Keratinocyte (primary cell): ENCODE results near the gene RTN1. TPM values are rescaled to one million over a fixed set of nuclear protein-coding genes. Genes with fewer than 3 reads are reported as not detected.

Experiments used
- DNase-seq: peaks from one replicate; pipeline ENCODE4 v3.0.0-alpha.2; 2011; ENCODE audit warnings: low read depth, missing footprints, low spot score
- FAIRE-seq: peaks from 2 replicates; lab custom pipeline; 2011; peaks lifted over from hg19 to GRCh38; lab: Jason Lieb, UNC
- H2AFZ ChIP-seq: 2 replicates; pipeline ENCODE4 v1.6.0; 2012; ENCODE audit warnings: low read length, control low read depth, inconsistent platforms; ENCODE audit not compliant: control insufficient read depth
- H3K27ac ChIP-seq: 2 replicates; pipeline ENCODE4 v1.5.1; 2011; ENCODE audit warnings: low read length; ENCODE audit not compliant: control insufficient read depth, insufficient read depth
- H3K27me3 ChIP-seq: 3 replicates; pipeline ENCODE4 v1.6.0; 2011; ENCODE audit warnings: low read length; ENCODE audit not compliant: control insufficient read depth, insufficient read depth; ENCODE audit errors: extremely low read depth
- H3K36me3 ChIP-seq, 2 experiments: 2 replicates in 1 of 2; 3 replicates in 1 of 2; pipeline ENCODE4 v1.5.1; 2011; ENCODE audit warnings: low read length in 2 of 2, mild to moderate bottlenecking in 1 of 2; ENCODE audit not compliant: control insufficient read depth in 2 of 2, insufficient read depth in 2 of 2; ENCODE audit errors: extremely low read depth in 1 of 2
- H3K4me1 ChIP-seq: 3 replicates; pipeline ENCODE4 v1.5.1; 2011; ENCODE audit warnings: low read length; ENCODE audit not compliant: control insufficient read depth, insufficient read depth; ENCODE audit errors: extremely low read depth
- H3K4me2 ChIP-seq: 3 replicates; pipeline ENCODE4 v1.6.0; 2011; ENCODE audit warnings: low read depth, low read length; ENCODE audit not compliant: control insufficient read depth, insufficient read depth; ENCODE audit errors: extremely low read depth
- H3K4me3 ChIP-seq, 3 experiments: fragments of 200-600 bp in 1 of 3; sonication (generic) in 1 of 3; 2 replicates in 2 of 3; 3 replicates in 1 of 3; pipeline ENCODE4 v1.5.1; 2011 to 2016; ENCODE audit warnings: low read length in 3 of 3, mild to moderate bottlenecking in 3 of 3, control low read depth in 2 of 3, inconsistent platforms in 1 of 3, low read depth in 1 of 3, mixed read lengths in 1 of 3, mixed run types in 1 of 3, moderate library complexity in 1 of 3; ENCODE audit not compliant: control insufficient read depth in 2 of 3, insufficient read depth in 2 of 3; ENCODE audit errors: extremely low read depth in 1 of 3
- H3K79me2 ChIP-seq: 2 replicates; pipeline ENCODE4 v1.6.0; 2012; ENCODE audit warnings: low read length; ENCODE audit not compliant: control insufficient read depth, insufficient read depth
- H3K9ac ChIP-seq: 3 replicates; pipeline ENCODE4 v1.6.0; 2011; ENCODE audit warnings: low read length; ENCODE audit not compliant: control insufficient read depth, insufficient read depth; ENCODE audit errors: extremely low read depth
- H3K9me1 ChIP-seq: 3 replicates; pipeline ENCODE4 v1.6.0; 2011; ENCODE audit warnings: low read length; ENCODE audit not compliant: control insufficient read depth, insufficient read depth; ENCODE audit errors: extremely low read depth
- H3K9me3 ChIP-seq: 2 replicates; pipeline ENCODE4 v1.5.1; 2012; ENCODE audit warnings: low read depth, low read length; ENCODE audit not compliant: control insufficient read depth
- H4K20me1 ChIP-seq: 3 replicates; pipeline ENCODE4 v1.6.0; 2011; ENCODE audit warnings: low read length; ENCODE audit not compliant: control insufficient read depth, insufficient read depth; ENCODE audit errors: extremely low read depth
- CTCF ChIP-seq, 3 experiments: IDR thresholded peaks in 1 of 3; conservative IDR thresholded peaks in 1 of 3; optimal IDR thresholded peaks in 1 of 3; 2 replicates in 2 of 3; 3 replicates in 1 of 3; pipeline versions ENCODE3 to v1.5.1; 2011; ENCODE audit warnings: low read length in 3 of 3, mild to moderate bottlenecking in 3 of 3, moderate library complexity in 2 of 3, control low read depth in 1 of 3, inconsistent platforms in 1 of 3; ENCODE audit not compliant: insufficient read depth in 2 of 3; ENCODE audit errors: extremely low read depth in 1 of 3
- EZH2 ChIP-seq: IDR thresholded peaks from one replicate; pipeline ENCODE4 v1.6.1; 2012; ENCODE audit warnings: inconsistent platforms, mild to moderate bottlenecking, low read length, moderate library complexity
- dilution Hi-C: fragments of 300-500 bp; cut with MboI; formaldehyde crosslinking; loops from one replicate; pipeline ENCODE4 v1.7.0; 2020; ENCODE audit warnings: low sequenced_read_pairs; ENCODE audit not compliant: extremely low pct_ligation_motif_present
- polyA plus RNA-seq, 5 experiments: library from polyadenylated mRNA; depleted of rRNA in 3 of 5; stranded (reverse) in 3 of 5; stranded (forward) in 1 of 5; unstranded in 1 of 5; fragments of >200 nt; gene quantifications; 1 replicate in 1 of 5; 2 replicates in 3 of 5; 3 replicates in 1 of 5; pipeline versions ENCODE4 v1.2.1 to v1.2.3, GENCODE V29; 2011 to 2012; ENCODE audit warnings: missing spikeins in 2 of 5, low read depth in 1 of 5, low replicate concordance in 1 of 5

The RTN1 gene
- polyA plus RNA-seq, 1 donor (not counting 4 experiments of a cell fraction or from before 2014, with no cell fraction given), result 0.05 TPM

- no peak for FAIRE-seq
- Histone ChIP-seq H3K4me2 (no peak overlapping the region), H3K9me3 (no peaks in the 10 kb centered on the region), H3K27me3 (no peaks in the 10 kb centered on the region), H3K36me3 (no peaks in the 10 kb centered on the region), H4K20me1 (no peaks in the 10 kb centered on the region), H3K9me1 (no peaks in the 10 kb centered on the region), H3K4me1 (no peaks in the 10 kb centered on the region), H2AFZ (no peak overlapping the region), H3K27ac (no peak overlapping the region), H3K79me2 (no peaks in the 10 kb centered on the region), H3K9ac (no peak overlapping the region), H3K4me3 (no peak overlapping the region)
- TF ChIP-seq EZH2 (no peak), CTCF (optimal IDR thresholded peaks at IDR 0.05 in 1 of 3, IDR thresholded peaks at IDR 0.05 in 1 of 3, conservative IDR thresholded peaks at IDR 0.05 in 1 of 3; ENCODE audit: extremely low read depth in 1 of 3, insufficient read depth in 2 of 3, low read length in 3 of 3) (no peak)
- no peak for DNase-seq
- dilution Hi-C loops, result no loop called here
Observed at GRCh38 chr14:59638885-59639284, 231.7 kb downstream of the RTN1 start.

GRCh38 chr14:59634617-59635016, 236.0 kb downstream of the RTN1 start:
- no peak for TF ChIP-seq EZH2
- Histone ChIP-seq H3K79me2 (no peaks in the 10 kb centered on the region), H3K27me3 (peaks cover 20% of the 10 kb centered on the region), H3K4me1 (no peaks in the 10 kb centered on the region), H2AFZ (no peak overlapping the region), H3K9ac (no peak overlapping the region), H3K4me2 (no peak overlapping the region), H4K20me1 (no peaks in the 10 kb centered on the region), H3K9me3 (no peaks in the 10 kb centered on the region), H3K36me3 (no peaks in the 10 kb centered on the region), H3K4me3 (no peak overlapping the region), H3K9me1 (no peaks in the 10 kb centered on the region), H3K27ac (no peak overlapping the region)
- FAIRE-seq (no peak), DNase-seq (no peak)
- dilution Hi-C loops, result no loop called here

- dilution Hi-C loops, result no loop called here
- no peak for FAIRE-seq
- H3K9me1 ChIP-seq, result no peaks in the 10 kb centered on the region
Observed at GRCh38 chr14:59633486-59633885, 237.1 kb downstream of the RTN1 start.

More at GRCh38 chr14:59633486-59633885, 237.1 kb downstream of the RTN1 start:
- Histone ChIP-seq H3K79me2 (no peaks in the 10 kb centered on the region), H3K36me3 (no peaks in the 10 kb centered on the region), H3K27ac (no peak overlapping the region), H2AFZ (no peak overlapping the region), H3K4me3 (no peak overlapping the region), H3K4me2 (no peak overlapping the region), H4K20me1 (no peaks in the 10 kb centered on the region), H3K4me1 (no peaks in the 10 kb centered on the region), H3K9me3 (no peaks in the 10 kb centered on the region), H3K27me3 (peaks cover 26% of the 10 kb centered on the region), H3K9ac (no peak overlapping the region)
- TF ChIP-seq EZH2 (no peak), CTCF (optimal IDR thresholded peaks at IDR 0.05 in 1 of 3, IDR thresholded peaks at IDR 0.05 in 1 of 3, conservative IDR thresholded peaks at IDR 0.05 in 1 of 3; ENCODE audit: extremely low read depth in 1 of 3, insufficient read depth in 2 of 3, low read length in 3 of 3) (no peak)
- DNase-seq, result no peak
